SK-N-DZ (cell line): Measurements from ENCODE around the gene FAM136A.
"Not testable (repeated sequence)": the region's sequence is repeated elsewhere in the genome, so short reads cannot be mapped to it uniquely, and the experiment has no call there.

Source experiments
- DNase-seq: peaks from one replicate; pipeline ENCODE4 v3.0.0-alpha.2; 2015; ENCODE audit warnings: low spot score
- small RNA-seq, 2 experiments: library from RNA; depleted of rRNA; stranded (forward); fragments of <200 nt; gene quantifications; one replicate each; pipeline ENCODE3, GENCODE V24; 2014

FAM136A gene

DNA sequence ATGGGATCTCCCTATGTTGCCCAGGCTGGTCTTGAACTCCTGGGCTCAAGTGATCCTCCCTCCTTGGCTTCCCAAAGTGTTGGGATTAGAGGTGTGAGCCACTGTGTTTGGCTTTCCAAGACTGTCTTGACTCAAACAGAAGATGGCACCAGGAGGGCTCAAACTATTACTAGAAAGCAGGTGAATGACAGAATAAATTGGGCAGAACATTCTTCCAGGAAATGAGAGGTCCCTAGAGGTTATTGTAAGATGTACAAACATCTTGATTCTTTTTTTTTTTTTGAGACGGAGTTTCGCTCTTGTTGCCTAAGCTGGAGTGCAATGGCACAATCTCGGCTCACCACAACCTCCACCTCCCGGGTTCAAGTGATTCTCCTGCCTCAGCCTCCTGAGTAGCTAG is 4.0 kb downstream of the FAM136A start:
- not testable (repeated sequence) for DNase-seq

DNA sequence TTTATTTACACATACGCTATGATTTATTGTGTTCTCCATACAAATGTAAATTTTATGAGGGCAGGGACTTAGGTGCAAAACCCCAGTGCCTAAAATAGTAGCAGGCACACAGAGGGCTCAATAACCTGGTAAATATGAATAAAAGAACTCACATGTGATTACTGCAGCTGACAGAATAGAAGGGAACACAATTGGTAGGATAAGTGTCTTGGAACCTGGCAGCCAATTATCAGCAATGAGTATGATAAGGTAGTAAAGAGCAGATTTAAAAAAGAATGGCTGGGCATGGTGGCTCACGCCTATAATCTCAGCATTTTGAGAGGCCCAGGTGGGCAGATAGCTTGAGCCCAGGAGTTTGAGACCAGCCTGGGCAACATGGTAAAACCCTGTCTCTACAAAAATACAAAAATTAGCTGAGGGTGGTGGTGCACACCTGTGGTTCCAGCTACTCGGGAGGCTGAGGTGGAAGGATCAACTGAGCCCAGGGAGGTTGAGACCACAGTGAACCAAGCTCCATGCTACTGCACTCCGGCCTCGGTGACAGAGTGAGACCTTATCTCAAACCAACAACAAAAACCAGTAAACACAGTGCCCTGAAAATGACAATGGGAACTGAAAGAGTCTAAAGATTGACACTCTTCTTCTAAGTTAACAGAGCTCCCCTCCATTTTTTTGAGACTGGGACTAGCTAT is 18.2 kb downstream of the FAM136A start:
- no peak for DNase-seq

DNA sequence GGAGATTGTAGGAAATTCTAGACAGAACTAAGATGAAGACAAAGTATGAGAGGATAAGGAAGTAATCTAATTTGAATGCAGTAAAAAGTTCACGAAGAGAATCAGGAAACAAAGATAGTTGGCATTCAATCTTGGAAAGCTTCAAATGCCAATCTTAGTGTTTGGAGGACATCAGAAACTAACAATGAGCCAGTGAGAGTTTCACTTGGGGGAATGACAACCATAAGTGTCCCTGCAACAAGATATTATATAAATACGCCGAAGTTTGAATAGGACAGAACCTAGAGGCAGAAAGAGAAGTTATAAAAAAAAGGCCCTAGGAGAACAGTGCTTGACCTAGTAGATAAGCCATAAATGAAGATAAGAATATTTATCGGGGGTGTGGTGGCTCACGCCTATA is 19.4 kb downstream of the FAM136A start:
- DNase-seq = no peak

DNA sequence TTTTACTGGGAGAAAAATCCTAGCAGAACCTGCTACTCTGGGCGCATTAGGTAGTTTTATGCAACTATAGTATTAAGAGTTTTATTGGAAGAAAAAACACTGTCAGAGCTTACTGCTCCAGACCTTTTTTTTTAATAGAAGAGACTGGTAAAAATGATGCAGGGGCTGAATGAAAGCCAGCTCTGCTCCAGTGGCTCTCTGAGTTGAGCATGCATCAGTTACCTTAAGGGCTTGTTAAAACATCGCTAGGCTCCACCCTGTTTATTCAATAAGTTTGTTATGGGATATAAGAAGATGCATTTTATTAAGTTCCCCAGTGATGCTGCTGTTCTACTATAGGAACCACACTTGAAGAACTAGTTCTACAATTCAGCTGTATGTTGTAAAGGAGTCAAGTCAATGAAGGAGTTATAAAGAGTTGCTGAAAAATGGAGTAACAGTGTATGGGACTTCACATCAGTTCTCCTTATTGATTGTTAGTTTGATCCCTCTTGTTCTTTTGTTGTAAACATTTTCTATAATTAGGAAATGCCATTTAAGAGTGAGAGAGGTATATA is 21.5 kb downstream of the FAM136A start:
- DNase-seq = no peak

DNA sequence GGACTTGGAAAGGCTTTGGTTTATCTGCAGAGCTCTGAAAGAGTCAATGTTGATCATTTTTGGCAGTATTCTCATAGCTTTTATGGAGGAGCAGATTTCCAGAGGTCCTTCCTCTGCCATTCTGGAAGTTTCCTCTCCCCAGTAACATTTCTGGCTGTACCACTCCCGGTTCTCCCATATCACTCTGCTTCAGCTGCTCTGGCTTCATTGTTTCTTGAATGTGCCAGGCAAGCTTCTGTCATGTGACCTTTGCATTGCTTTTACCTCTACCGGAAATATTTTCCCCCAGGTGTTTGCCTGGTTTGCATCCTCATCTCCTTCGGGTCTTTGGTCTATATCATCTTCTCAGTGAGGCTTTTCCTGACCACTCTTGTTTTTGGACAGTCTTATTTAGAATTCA is 31.5 kb downstream of the FAM136A start:
- DNase-seq = no peak

DNA sequence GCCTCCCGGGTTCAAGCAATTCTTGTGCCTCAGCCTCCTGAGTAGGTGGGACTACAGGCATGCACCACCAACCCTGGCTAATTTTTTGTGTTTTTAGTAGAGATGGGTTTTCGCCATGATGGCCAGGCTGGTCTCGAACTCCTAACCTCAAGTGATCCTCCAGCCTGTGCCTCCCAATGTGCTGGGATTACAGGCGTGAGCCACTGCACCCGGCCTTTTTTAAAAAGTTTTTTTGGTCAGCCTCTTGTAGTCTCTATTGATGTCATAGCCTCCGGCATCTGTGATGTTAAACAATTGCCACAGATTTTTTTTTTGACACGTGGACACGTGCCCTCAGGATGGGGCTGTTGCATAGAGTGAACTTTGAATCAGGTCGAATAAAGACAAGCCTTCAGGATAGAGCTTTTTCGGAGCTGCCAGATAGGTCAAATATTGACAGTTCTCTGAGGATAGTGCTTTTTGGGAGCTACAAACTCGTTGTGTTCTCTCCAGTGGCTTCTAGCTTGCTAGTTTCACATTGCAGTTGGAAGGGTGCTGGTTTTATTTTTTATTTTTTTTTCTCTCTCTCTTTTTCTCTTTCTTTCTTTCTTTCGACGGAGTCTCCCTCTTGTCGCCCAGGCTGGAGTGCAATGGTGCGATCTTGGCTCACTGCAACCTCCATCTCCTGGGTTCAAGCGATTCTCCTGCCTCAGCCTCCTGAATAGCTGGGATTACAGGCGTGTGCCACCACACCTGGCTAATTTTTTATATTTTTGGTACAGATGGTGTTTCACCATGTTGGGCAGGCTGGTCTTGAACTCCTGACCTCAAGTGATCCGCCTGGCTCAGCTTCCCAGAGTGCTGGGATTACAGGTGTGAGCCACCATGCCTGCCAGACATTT is 32.2 kb downstream of the FAM136A start:
- not testable (repeated sequence) for DNase-seq

DNA sequence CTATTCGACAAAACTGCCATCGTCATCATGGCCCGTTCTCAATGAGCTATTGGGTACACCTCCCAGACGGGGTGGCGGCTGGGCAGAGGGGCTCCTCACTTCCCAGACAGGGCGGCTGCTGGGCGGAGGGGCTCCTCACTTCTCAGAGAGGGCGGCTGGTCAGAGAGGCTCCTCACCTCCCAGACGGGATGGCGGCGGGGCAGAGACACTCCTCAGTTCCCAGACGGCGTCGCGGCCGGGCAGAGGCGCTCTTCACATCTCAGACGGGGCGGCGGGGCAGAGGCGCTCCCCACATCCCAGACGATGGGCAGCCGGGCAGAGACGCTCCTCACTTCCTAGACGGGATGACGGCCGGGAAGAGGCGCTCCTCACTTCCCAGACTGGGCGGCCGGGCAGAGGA is 34.9 kb downstream of the FAM136A start:
- DNase-seq = not testable (repeated sequence)

DNA sequence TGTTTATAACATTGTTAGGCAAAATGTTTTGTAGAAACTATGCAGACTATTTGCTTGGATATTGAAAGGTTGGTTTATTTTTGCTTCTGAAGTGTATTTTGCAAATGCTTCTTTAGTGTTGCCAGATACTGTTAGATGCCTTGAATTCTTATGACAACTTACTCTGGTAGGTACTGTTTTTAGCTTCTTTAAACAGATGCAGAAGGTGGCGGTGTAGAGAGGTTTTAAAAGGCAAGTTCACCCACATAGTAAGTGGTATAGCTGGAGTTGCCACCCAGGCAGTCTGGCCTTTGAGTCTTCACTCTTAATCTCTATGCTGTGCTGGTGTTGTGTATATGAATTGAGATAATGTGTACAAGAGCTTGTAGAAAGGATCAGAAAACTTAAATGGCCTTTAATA is 40.4 kb downstream of the FAM136A start:
- no peak for DNase-seq

DNA sequence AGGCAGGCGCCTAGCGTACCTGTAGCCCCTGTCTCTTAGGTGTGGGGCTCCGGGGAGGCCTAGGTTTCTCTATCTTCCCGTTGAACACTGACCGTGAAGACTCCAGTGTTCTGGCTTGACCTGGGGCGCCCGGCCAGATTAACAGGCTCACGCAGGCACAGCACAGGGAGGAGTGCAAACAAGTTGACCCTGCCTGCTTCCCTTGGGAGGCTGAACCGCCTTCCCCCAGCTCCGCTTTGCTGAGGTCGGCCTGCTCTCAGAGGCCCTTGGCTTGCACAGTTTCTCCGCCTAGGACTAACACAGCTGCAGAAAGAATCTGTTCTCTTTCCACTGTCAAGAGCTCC is 43.4 kb downstream of the FAM136A start:
- DNase-seq = peak; percentile 50

DNA sequence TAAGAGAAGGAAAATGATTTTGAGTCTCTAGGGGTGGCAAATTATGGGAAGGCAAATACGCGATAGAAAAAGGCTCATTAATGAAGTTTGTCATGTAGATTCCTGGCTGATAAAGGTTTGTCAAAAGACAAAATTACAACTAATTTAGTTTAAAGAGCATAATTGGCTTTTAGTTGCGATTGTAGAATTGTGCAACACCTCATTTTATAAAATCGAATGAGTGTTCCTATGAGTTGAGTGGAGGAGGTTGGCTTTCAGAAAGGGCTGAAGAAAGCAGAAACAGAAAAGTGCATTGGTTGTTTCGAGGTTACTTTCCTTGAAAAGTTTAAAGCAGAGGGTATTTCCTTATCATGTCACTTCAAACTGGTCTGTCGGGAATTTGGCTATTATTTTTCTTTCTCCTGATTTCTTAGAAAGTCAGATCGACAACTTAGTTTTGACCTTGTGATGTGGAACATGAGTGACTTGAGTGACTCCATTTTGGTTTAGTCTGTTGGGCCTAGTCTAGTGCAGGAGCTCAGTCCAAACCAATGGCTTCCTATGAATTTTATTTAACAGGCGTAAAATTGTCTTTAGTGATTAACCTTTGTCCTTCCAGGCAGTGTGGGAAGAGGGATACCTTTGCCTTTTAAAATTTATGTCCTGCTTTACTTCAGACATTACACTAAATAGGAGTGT is 46.1 kb downstream of the FAM136A start:
- DNase-seq = no peak

DNA sequence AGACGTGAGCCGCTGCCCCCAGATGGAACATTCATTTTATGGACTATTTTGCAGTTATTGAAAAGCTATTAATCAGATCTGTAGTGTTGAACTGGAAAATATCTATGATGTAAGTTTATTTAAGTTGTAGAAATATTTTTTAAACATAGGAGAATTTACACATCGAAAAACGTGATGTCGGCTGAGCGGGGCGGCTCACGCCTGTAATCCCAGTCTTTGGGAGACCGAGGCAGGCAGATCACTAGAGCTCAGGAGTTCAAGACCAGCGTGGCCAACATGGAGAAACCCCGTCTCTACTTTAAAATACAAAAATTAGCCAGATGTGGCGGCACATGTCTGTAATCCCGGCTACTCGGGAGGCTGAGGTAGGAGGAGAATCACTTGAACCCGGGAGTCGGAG is 51.4 kb downstream of the FAM136A start:
- no peak for DNase-seq

DNA sequence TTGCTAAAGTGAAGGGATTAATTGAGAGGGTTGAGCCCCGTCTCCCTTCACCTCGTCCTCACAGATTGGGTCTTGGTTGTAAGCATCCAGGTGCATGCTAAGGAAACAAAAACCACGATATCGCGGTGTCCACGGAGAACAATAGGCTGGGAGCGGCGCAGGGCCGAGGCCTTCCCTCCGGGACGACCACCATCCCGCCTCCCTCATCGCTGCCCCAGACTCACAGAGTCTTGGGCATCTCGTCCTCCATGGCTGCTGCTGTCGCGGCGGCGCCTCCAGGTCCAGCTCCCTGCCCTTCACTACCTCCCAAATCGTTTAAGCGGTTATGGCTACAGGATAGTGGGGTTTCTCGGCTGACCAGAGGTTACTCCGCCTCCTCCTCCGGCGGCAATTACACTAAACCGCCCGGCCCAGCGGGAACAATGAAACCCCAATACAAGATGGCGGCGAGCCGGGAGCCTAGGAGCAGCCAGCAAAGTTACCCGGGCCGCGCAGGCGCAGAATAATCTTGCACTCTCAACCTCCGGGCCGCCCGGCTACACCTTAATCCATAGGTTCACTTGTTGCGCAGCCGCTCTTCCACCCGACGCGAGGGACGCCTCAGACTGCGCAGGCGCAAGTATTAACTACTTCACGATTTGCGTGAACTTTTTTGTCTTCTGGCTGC is 53.6 kb downstream of the FAM136A start, which contains the start of gene TIA1:
TIA1 (minus strand) TSS at position 448 of the 667 bp plus-strand sequence; CDS start at position 250, 198 bp downstream.
- DNase-seq = peak; percentile 99

DNA sequence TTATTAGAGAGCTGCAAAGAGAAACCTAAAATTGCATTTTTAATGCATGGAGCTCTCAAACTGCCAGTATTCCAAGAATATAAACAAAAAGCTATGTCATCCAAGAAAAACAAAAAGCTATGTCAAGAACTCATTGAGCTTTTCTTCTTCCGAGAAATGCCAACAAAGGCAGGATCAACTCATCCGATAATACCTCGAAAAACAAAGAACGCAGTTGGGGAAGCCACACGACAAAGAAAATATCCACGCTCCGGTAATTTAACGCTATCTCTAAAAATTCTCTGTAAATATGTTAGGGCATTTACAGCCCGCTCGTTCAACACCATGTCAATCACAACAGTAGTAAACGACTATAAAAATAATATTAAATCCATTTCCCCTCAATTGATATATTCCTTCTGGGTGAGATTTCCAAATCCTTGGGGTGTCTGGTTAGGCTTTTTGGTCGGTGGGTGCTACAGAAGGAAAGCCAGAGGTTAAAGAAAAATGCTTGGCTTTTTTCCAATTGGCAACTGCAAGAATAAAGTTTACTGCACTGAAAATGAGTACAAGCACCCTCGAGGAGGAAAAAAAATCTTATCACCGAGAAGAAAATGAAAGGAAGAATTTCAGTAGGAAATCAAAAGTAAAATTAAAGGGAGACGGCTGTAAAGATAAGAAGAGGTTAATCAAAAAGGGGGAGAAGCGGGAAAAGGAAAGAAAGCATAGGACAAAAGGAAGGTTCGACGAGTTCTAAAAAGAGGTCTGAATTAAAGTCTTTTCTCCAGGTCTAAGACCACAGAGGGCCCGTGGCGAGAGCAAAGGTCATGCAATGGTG is 54.3 kb downstream of the FAM136A start:
- DNase-seq = no peak

Small RNA genes within 50 kb of the gene (small RNA-seq; reads per million reads assigned to genes)
- gene AC016700.2 (0 reads per million in 2 experiments), gene MIR1285-2 (0 reads per million in 2 experiments)
